ENCODE measurements around the gene USP14.
"Not testable (repeated sequence)": the region's sequence is repeated elsewhere in the genome, so short reads cannot be mapped to it uniquely, and the experiment has no call there.

GRCh38 chr18:112015-112733, 46.2 kb upstream of the USP14 start:
- TF ChIP-seq, protein P1, sequence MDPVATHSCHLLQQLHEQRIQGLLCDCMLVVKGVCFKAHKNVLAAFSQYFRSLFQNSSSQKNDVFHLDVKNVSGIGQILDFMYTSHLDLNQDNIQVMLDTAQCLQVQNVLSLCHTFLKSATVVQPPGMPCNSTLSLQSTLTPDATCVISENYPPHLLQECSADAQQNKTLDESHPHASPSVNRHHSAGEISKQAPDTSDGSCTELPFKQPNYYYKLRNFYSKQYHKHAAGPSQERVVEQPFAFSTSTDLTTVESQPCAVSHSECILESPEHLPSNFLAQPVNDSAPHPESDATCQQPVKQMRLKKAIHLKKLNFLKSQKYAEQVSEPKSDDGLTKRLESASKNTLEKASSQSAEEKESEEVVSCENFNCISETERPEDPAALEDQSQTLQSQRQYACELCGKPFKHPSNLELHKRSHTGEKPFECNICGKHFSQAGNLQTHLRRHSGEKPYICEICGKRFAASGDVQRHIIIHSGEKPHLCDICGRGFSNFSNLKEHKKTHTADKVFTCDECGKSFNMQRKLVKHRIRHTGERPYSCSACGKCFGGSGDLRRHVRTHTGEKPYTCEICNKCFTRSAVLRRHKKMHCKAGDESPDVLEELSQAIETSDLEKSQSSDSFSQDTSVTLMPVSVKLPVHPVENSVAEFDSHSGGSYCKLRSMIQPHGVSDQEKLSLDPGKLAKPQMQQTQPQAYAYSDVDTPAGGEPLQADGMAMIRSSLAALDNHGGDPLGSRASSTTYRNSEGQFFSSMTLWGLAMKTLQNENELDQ (tag by site-specific recombination; IDR thresholded peaks at IDR 0.05; ENCODE audit: low read depth) = not testable (repeated sequence)
- TF ChIP-seq, protein P2, sequence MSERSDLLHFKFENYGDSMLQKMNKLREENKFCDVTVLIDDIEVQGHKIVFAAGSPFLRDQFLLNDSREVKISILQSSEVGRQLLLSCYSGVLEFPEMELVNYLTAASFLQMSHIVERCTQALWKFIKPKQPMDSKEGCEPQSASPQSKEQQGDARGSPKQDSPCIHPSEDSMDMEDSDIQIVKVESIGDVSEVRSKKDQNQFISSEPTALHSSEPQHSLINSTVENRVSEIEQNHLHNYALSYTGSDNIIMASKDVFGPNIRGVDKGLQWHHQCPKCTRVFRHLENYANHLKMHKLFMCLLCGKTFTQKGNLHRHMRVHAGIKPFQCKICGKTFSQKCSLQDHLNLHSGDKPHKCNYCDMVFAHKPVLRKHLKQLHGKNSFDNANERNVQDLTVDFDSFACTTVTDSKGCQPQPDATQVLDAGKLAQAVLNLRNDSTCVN (tag by site-specific recombination; optimal IDR thresholded peaks at IDR 0.05) = not testable (repeated sequence)
- not testable (repeated sequence) for TF ChIP-seq ZNF549 (tag by site-specific recombination; IDR thresholded peaks at IDR 0.05)

Data from HEK293 (cell line).